Fibroblast of lung (primary cell): Measurements from ENCODE around the gene TRAPPC12. TPM values are rescaled to one million over a fixed set of nuclear protein-coding genes. Genes with fewer than 3 reads are reported as not detected.
A peak's percentile ranks its signal among the peaks of the same experiment; 100 is the strongest.
"Not testable (repeated sequence)": the region's sequence is repeated elsewhere in the genome, so short reads cannot be mapped to it uniquely, and the experiment has no call there.

Source experiments
- DNase-seq, 2 donors: peaks; one replicate each; pipeline versions ENCODE4 v3.0.0 to v3.0.0-alpha.2; 2010; ENCODE audit warnings: low read depth in 2 of 2
- H2AFZ ChIP-seq: 2 replicates; pipeline ENCODE4 v1.5.1; 2012; ENCODE audit warnings: low read length, control low read depth, inconsistent platforms
- H3K27ac ChIP-seq: 2 replicates; pipeline ENCODE4 v1.5.1; 2011; ENCODE audit warnings: low read length, control low read depth; ENCODE audit not compliant: insufficient read depth
- H3K27me3 ChIP-seq: 2 replicates; pipeline ENCODE4 v1.5.1; 2011; ENCODE audit warnings: mild to moderate bottlenecking, low read length; ENCODE audit not compliant: control insufficient read depth, insufficient read depth
- H3K36me3 ChIP-seq: 2 replicates; pipeline ENCODE4 v1.5.1; 2011; ENCODE audit warnings: low read length; ENCODE audit not compliant: control insufficient read depth, insufficient read depth
- H3K4me1 ChIP-seq: 2 replicates; pipeline ENCODE4 v1.5.1; 2011; ENCODE audit warnings: low read length; ENCODE audit not compliant: control insufficient read depth, insufficient read depth; ENCODE audit errors: extremely low read depth
- H3K4me2 ChIP-seq: 2 replicates; pipeline ENCODE4 v1.5.1; 2011; ENCODE audit warnings: low read length, control low read depth; ENCODE audit not compliant: insufficient read depth; ENCODE audit errors: extremely low read depth
- H3K4me3 ChIP-seq, 4 experiments: fragments of 200-600 bp in 1 of 4; sonication (generic) in 1 of 4; replicated peaks in 1 of 4; 2 replicates each; pipeline ENCODE4 v1.5.1; 2011 to 2016; ENCODE audit warnings: low read length in 4 of 4, low read depth in 3 of 4, mild to moderate bottlenecking in 3 of 4, control low read depth in 2 of 4, inconsistent platforms in 1 of 4, mixed read lengths in 1 of 4; ENCODE audit not compliant: insufficient read depth in 1 of 4; ENCODE audit errors: control extremely low read depth in 1 of 4
- H3K79me2 ChIP-seq: 2 replicates; pipeline ENCODE4 v1.5.1; 2012; ENCODE audit warnings: mild to moderate bottlenecking, low read length, inconsistent platforms; ENCODE audit not compliant: control insufficient read depth, insufficient read depth
- H3K9ac ChIP-seq: 2 replicates; pipeline ENCODE4 v1.5.1; 2011; ENCODE audit warnings: mild to moderate bottlenecking, low read length, control low read depth; ENCODE audit not compliant: insufficient read depth
- H3K9me3 ChIP-seq: 2 replicates; pipeline ENCODE4 v1.5.1; 2012; ENCODE audit warnings: low read depth, low read length; ENCODE audit not compliant: control insufficient read depth, insufficient read depth
- H4K20me1 ChIP-seq: 2 replicates; pipeline ENCODE4 v1.5.1; 2011; ENCODE audit warnings: low read length; ENCODE audit not compliant: control insufficient read depth, insufficient read depth; ENCODE audit errors: extremely low read depth
- EZH2 ChIP-seq: IDR thresholded peaks from 2 replicates; pipeline ENCODE4 v1.5.1; 2012; ENCODE audit warnings: low read length, control low read depth, mild to moderate bottlenecking; ENCODE audit errors: missing control alignments
- polyA plus RNA-seq, 2 donors: library from polyadenylated mRNA; depleted of rRNA in 1 of 2; stranded (reverse) in 1 of 2; unstranded in 1 of 2; fragments of >200 nt; gene quantifications; 2 replicates each; pipeline ENCODE4 v1.2.1, GENCODE V29; 2011 to 2012; ENCODE audit warnings: missing spikeins in 1 of 2
- total RNA-seq: library from RNA; depleted of rRNA; stranded (reverse); fragments of >200 nt; gene quantifications from 2 replicates; pipeline ENCODE4 v1.2.1, GENCODE V29; 2014
- TF ChIP-seq, protein P1 (sequence below), 2 donors: IDR thresholded peaks in 1 of 2; conservative IDR thresholded peaks in 1 of 2; 1 replicate in 1 of 2; 2 replicates in 1 of 2; pipeline ENCODE4 v1.5.1; 2011 to 2012; ENCODE audit warnings: low read length in 2 of 2, control low read depth in 1 of 2, inconsistent platforms in 1 of 2, low read depth in 1 of 2, mild to moderate bottlenecking in 1 of 2

TRAPPC12 gene
- total and polyA plus RNA-seq, 2 donors (not counting 1 experiment from before 2014, with no cell fraction given), result 33.7 to 53.2 TPM

DNA sequence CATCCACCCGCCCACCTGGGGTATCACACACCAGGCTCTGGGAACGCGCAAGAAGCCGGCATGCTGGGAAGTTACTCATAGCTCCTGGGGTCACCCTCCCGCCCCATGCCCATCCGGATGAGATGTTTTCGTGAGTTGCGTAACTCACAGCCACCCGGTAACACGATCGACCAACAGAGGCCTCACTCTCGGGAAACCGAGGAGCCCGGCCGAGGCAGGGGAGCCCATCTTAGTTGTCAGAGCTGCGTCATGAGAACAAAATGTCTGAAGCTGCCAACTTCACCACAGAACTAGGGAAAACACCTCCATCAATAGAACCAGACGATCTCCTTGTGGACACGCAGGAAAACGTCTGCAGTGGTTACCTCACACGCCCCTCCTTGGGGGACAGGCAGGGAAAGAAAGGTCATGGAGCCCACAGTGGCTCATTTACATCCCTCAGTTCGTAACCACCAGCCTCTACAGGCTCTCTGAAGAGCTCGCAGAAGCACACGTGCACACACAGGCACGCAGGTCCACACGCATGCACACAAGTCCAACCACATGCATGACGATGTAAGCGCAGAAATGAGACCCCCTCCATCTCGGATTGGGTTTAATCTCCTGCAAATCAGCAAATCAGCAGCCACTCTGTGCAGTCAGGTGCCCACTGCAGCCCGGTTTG is 113.6 kb downstream of the TRAPPC12 start:
- Histone ChIP-seq H3K27me3 (no peaks in the 10 kb centered on the region), H4K20me1 (no peaks in the 10 kb centered on the region), H3K9me3 (no peaks in the 10 kb centered on the region), H3K4me1 (peaks cover 2% of the 10 kb centered on the region), H2AFZ (no peak overlapping the region), H3K36me3 (peaks cover 3% of the 10 kb centered on the region), H3K27ac (no peak overlapping the region), H3K4me2 (peak overlapping the region; percentile 59), H3K4me3 (peak overlapping the region in 1 of 4 experiments; percentile 15), H3K9ac (no peak overlapping the region), H3K79me2 (no peaks in the 10 kb centered on the region)
- peak; percentile 86 to 98 for DNase-seq
- TF ChIP-seq, protein P1, sequence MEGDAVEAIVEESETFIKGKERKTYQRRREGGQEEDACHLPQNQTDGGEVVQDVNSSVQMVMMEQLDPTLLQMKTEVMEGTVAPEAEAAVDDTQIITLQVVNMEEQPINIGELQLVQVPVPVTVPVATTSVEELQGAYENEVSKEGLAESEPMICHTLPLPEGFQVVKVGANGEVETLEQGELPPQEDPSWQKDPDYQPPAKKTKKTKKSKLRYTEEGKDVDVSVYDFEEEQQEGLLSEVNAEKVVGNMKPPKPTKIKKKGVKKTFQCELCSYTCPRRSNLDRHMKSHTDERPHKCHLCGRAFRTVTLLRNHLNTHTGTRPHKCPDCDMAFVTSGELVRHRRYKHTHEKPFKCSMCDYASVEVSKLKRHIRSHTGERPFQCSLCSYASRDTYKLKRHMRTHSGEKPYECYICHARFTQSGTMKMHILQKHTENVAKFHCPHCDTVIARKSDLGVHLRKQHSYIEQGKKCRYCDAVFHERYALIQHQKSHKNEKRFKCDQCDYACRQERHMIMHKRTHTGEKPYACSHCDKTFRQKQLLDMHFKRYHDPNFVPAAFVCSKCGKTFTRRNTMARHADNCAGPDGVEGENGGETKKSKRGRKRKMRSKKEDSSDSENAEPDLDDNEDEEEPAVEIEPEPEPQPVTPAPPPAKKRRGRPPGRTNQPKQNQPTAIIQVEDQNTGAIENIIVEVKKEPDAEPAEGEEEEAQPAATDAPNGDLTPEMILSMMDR (conservative IDR thresholded peaks at IDR 0.05 in 1 of 2, IDR thresholded peaks at IDR 0.05 in 1 of 2; ENCODE audit: low read depth in 1 of 2, low read length in 2 of 2), result no peak
- TF ChIP-seq EZH2, result no peak

DNA sequence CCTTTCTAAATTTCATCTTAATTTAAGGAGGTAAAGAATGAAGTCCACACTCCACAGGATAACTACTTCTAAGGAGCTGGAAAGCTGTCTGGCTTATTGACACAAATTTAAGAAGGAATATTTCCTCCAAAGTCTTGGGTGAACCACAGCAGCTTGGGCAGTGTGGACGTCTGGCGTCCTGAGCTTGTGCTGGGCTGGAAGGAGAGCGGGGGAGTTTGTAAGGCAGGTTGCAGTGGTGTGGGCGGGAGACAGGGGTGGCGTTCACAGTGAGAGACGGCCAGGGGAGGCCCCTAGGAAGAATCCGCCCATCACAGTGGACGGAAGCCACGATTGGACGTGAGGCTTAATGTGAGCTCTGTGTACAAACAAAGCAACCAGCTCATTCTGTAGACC is 114.1 kb downstream of the TRAPPC12 start:
- peak overlapping the region; percentile 59 for H3K4me2 ChIP-seq
- no peaks in the 10 kb centered on the region for H3K79me2 ChIP-seq
- peaks cover 2% of the 10 kb centered on the region for H3K4me1 ChIP-seq
- H3K9me3 ChIP-seq, result no peaks in the 10 kb centered on the region
- DNase-seq, result peak; percentile 57 to 82
- H3K9ac ChIP-seq, result no peak overlapping the region
- H3K36me3 ChIP-seq, result peaks cover 6% of the 10 kb centered on the region
- TF ChIP-seq EZH2, result no peak
- TF ChIP-seq, protein P1 (conservative IDR thresholded peaks at IDR 0.05 in 1 of 2, IDR thresholded peaks at IDR 0.05 in 1 of 2; ENCODE audit: low read depth in 1 of 2, low read length in 2 of 2), result no peak
- no peaks in the 10 kb centered on the region for H3K27me3 ChIP-seq
- no peak overlapping the region for H3K27ac ChIP-seq
- H3K4me3 ChIP-seq, result peak overlapping the region in 1 of 4 experiments; percentile 21
- no peak overlapping the region for H2AFZ ChIP-seq
- H4K20me1 ChIP-seq, result no peaks in the 10 kb centered on the region

DNA sequence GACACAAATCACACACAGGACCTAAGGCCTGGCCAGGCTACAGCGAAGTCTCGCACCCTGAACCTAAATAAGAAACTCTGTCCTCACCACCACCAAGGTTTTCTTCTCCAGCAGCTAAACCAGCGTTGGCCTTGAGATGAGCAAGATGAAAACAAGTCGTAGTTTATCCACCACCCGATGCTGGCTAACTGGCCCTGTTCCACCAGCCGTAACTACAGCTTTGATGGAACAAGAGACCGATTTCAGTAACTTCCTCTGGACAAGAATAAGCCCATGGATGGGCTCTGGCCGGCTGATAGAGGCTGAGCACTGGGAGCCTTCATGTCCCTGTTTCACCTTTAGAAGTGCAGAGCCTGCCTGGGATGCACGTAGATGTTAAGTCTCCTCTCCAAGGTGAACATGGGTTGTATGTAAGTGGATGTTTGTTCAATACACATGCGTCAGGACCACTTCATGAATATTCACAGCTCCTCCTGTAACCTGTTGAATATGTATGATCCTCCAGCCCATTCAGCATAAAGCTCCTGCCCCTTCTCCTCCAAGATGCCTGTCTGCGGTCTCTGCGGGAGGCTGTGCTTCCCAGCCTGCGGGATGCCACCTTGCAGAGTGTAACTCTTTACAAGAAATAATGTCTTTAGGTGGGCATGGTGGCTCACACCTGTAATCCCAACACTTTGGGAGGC is 115.6 kb downstream of the TRAPPC12 start:
- H2AFZ ChIP-seq, result no peak overlapping the region
- TF ChIP-seq, protein P1 (conservative IDR thresholded peaks at IDR 0.05 in 1 of 2, IDR thresholded peaks at IDR 0.05 in 1 of 2; ENCODE audit: low read depth in 1 of 2, low read length in 2 of 2), result no peak
- TF ChIP-seq EZH2, result no peak
- no peak overlapping the region for H3K9ac ChIP-seq
- peaks cover 8% of the 10 kb centered on the region for H3K36me3 ChIP-seq
- H3K79me2 ChIP-seq, result no peaks in the 10 kb centered on the region
- H3K4me2 ChIP-seq, result no peak overlapping the region
- H4K20me1 ChIP-seq, result no peaks in the 10 kb centered on the region
- no peak for DNase-seq
- H3K4me3 ChIP-seq, result no peak overlapping the region
- H3K27me3 ChIP-seq, result no peaks in the 10 kb centered on the region
- H3K4me1 ChIP-seq, result peaks cover 2% of the 10 kb centered on the region
- H3K9me3 ChIP-seq, result no peaks in the 10 kb centered on the region
- H3K27ac ChIP-seq, result no peak overlapping the region

DNA sequence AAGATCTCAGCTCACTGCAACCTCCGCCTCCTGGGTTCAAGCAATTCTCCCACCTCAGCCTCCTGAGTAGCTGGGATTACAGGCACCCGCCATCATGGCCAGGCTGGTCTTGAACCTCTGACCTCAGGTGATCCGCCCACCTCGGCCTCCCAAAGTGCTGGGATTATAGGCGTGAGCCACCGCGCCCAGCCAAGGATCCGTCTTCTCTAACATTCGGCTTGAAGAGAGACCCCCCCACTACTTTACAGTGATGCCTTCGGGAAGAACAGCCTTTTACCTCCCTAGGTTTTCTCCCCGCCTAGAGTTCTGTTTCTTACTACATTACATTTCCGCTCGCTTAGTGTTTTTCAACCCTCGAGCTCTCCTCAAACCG is 117.2 kb downstream of the TRAPPC12 start:
- H3K79me2 ChIP-seq, H3K4me1 ChIP-seq, H3K27me3 ChIP-seq, H3K27ac ChIP-seq, H3K4me2 ChIP-seq, H4K20me1 ChIP-seq, DNase-seq, H3K9ac ChIP-seq, H2AFZ ChIP-seq, H3K9me3 ChIP-seq, H3K4me3 ChIP-seq: not testable (repeated sequence)
- H3K36me3 ChIP-seq, result peaks cover 11% of the 10 kb centered on the region
